Measurements from ENCODE around the gene CHST3. TPM values are rescaled to one million over a fixed set of nuclear protein-coding genes. Genes with fewer than 3 reads are reported as not detected.

The CHST3 gene
- total and polyA plus RNA-seq, 7 donors: 0.23 to 25.5 (median 12.8) TPM

DNA sequence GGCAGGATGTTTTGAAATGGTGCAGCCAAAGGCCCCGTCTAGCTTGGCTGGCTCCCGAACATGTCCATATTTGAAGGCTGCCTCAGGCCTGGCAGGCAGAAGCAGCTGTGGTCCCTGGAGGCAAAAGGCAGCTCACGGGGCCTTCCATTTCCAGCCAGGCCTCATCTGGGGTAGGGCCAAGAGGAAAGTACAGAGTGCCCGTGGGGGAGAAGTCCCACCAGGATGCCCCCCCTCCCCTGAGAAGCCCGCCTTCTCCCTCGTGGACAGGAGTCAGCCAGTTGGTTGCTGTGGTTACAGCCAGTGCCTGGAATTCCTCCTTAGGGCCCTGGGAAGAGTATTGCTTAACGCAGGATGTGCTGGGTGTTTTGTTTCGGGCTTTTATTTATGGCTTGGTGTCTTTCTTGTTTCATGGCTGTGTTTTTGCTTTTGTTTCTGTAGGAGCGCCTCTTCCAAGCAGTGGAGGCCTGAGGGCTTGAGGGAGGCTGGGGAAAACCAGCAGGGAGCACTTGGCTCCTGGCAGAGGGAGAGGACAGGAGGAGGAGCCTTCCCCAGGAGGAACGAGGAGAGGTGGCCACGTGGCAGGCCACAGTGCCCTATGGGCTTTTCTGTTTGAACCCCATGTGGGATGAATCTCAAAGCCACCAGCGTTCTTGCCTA is 45.4 kb downstream of the CHST3 start:
- no peak overlapping the region for H3K4me3 ChIP-seq
- TF ChIP-seq POLR2AphosphoS5 (IDR thresholded peaks at IDR 0.05) (peak; percentile 80 to 85 (median 83)), POLR2A (IDR thresholded peaks at IDR 0.05) (no peak), EP300 (IDR thresholded peaks at IDR 0.05) (peak in 3 of 4 donors; percentile 65 to 80 (median 77))
- TF ChIP-seq, protein P1, sequence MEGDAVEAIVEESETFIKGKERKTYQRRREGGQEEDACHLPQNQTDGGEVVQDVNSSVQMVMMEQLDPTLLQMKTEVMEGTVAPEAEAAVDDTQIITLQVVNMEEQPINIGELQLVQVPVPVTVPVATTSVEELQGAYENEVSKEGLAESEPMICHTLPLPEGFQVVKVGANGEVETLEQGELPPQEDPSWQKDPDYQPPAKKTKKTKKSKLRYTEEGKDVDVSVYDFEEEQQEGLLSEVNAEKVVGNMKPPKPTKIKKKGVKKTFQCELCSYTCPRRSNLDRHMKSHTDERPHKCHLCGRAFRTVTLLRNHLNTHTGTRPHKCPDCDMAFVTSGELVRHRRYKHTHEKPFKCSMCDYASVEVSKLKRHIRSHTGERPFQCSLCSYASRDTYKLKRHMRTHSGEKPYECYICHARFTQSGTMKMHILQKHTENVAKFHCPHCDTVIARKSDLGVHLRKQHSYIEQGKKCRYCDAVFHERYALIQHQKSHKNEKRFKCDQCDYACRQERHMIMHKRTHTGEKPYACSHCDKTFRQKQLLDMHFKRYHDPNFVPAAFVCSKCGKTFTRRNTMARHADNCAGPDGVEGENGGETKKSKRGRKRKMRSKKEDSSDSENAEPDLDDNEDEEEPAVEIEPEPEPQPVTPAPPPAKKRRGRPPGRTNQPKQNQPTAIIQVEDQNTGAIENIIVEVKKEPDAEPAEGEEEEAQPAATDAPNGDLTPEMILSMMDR (IDR thresholded peaks at IDR 0.05): no peak
- H3K4me1 ChIP-seq: peaks cover 0 to 77% (median 67%) of the 10 kb centered on the region in 4 donors
- H3K36me3 ChIP-seq: peaks cover 0 to 28% (median 3%) of the 10 kb centered on the region in 4 donors
- WGBS, 2 donors: 65 to 66% methylated on average over 12 of the region's 12 CpGs
- intact Hi-C loops (cut with DNase I): loop anchor here (2.0 kb wide), 1 partner anchor 45 kb away; the partner anchor contains the start of gene CHST3
- no peaks in the 10 kb centered on the region for H3K27me3 ChIP-seq
- no peaks in the 10 kb centered on the region for H3K9me3 ChIP-seq
- peak; percentile 100 for DNase-seq
- H3K27ac ChIP-seq: peak overlapping the region; percentile 86 to 96 (median 90)

- peaks cover 0 to 28% (median 3%) of the 10 kb centered on the region in 4 donors for H3K36me3 ChIP-seq
- H3K4me1 ChIP-seq: peaks cover 0 to 80% (median 70%) of the 10 kb centered on the region in 4 donors
- H3K27ac ChIP-seq: peak overlapping the region; percentile 86 to 96 (median 90)
- no peak overlapping the region for H3K4me3 ChIP-seq
- no peaks in the 10 kb centered on the region for H3K9me3 ChIP-seq
- peak; percentile 78 for DNase-seq
- intact Hi-C loops (cut with DNase I): no loop called here
- WGBS, 2 donors: 87 to 92% methylated on average over 7 of the region's 7 CpGs
- H3K27me3 ChIP-seq: no peaks in the 10 kb centered on the region
- no peak for TF ChIP-seq POLR2A (IDR thresholded peaks at IDR 0.05)
- peak in 2 of 4 donors; percentile 22 to 43 for TF ChIP-seq POLR2AphosphoS5 (IDR thresholded peaks at IDR 0.05)
These were observed 46.2 kb downstream of the CHST3 start for GRCh38 chr10:72010234-72010973.

- no peak for DNase-seq
- intact Hi-C loops (cut with DNase I): no loop called here
- Histone ChIP-seq H3K27me3 (no peaks in the 10 kb centered on the region), H3K4me1 (peaks cover 0 to 81% (median 71%) of the 10 kb centered on the region in 4 donors), H3K36me3 (peaks cover 0 to 26% (median 3%) of the 10 kb centered on the region in 4 donors), H3K9me3 (no peaks in the 10 kb centered on the region), H3K4me3 (no peak overlapping the region), H3K27ac (peak overlapping the region; percentile 86 to 96 (median 90))
- 95 to 96% methylated on average over 9 of the region's 9 CpGs for WGBS, 2 donors
- TF ChIP-seq, protein P1 (IDR thresholded peaks at IDR 0.05): no peak
- TF ChIP-seq POLR2AphosphoS5 (IDR thresholded peaks at IDR 0.05): peak in 1 of 4 donors; percentile 5
- no peak for TF ChIP-seq POLR2A (IDR thresholded peaks at IDR 0.05)
- TF ChIP-seq EP300 (IDR thresholded peaks at IDR 0.05): no peak
These were observed 46.8 kb downstream of the CHST3 start for GRCh38 chr10:72011016-72011415.

GRCh38 chr10:72011468-72011867 is 47.3 kb downstream of the CHST3 start:
- intact Hi-C loops (cut with DNase I): no loop called here
- H3K4me1 ChIP-seq: peaks cover 0 to 82% (median 71%) of the 10 kb centered on the region in 4 donors

More at GRCh38 chr10:72011468-72011867, 47.3 kb downstream of the CHST3 start:
- peak overlapping the region; percentile 86 to 96 (median 90) for H3K27ac ChIP-seq
- no peak for DNase-seq
- 90 to 93% methylated on average over 8 of the region's 8 CpGs for WGBS, 2 donors
- no peak overlapping the region for H3K4me3 ChIP-seq
- TF ChIP-seq POLR2A (IDR thresholded peaks at IDR 0.05) (no peak), POLR2AphosphoS5 (IDR thresholded peaks at IDR 0.05) (no peak), EP300 (IDR thresholded peaks at IDR 0.05) (no peak)
- TF ChIP-seq, protein P1 (IDR thresholded peaks at IDR 0.05): no peak
- no peaks in the 10 kb centered on the region for H3K27me3 ChIP-seq
- H3K36me3 ChIP-seq: peaks cover 0 to 21% (median 3%) of the 10 kb centered on the region in 4 donors
- no peaks in the 10 kb centered on the region for H3K9me3 ChIP-seq

Data from sigmoid colon (tissue), 7 donors.